Left ventricle myocardium inferior (tissue), 1 donor: ENCODE data around the gene NMUR1. TPM values are rescaled to one million over a fixed set of nuclear protein-coding genes. Genes with fewer than 3 reads are reported as not detected.

ENCODE experiments used
- DNase-seq: peaks from one replicate; pipeline ENCODE4 v3.0.0-alpha.2; 2020
- H3K27ac ChIP-seq: fragments of 200-600 bp; replicated peaks from 2 replicates; pipeline ENCODE4 v1.8.0; 2021
- H3K27me3 ChIP-seq: fragments of 200-600 bp; 2 replicates; pipeline ENCODE4 v1.8.0; 2021; ENCODE audit warnings: low read depth
- H3K36me3 ChIP-seq: fragments of 200-600 bp; 2 replicates; pipeline ENCODE4 v1.8.0; 2021
- H3K4me1 ChIP-seq: fragments of 200-600 bp; 2 replicates; pipeline ENCODE4 v1.8.0; 2021
- H3K4me3 ChIP-seq: fragments of 200-600 bp; 2 replicates; pipeline ENCODE4 v1.8.0; 2021; ENCODE audit warnings: mild to moderate bottlenecking, moderate library complexity
- H3K9me3 ChIP-seq: fragments of 200-600 bp; replicated peaks from 2 replicates; pipeline ENCODE4 v1.8.0; 2021
- CTCF ChIP-seq: fragments of 200-600 bp; IDR thresholded peaks from 2 replicates; pipeline ENCODE4 v1.8.0; 2021; ENCODE audit warnings: antibody characterized with exemption, mild to moderate bottlenecking, borderline replicate concordance
- intact Hi-C: fragments of 100-400 bp; cut with micrococcal nuclease; formaldehyde crosslinking; loops from one replicate; pipeline ENCODE4 v1.11.0; 2022
- total RNA-seq: library from RNA; stranded (reverse); fragmentation: NEBNext Ultra II Directional; extraction: Animal tissue kit (Norgen Biotek cat#: 25700); gene quantifications from one replicate; pipeline ENCODE4 v1.2.1, GENCODE V29; 2021
- donor health status: DM: no; HTN: yes; CAD: no; lungs with severe emphysema.

The NMUR1 gene
- total RNA-seq, 1 donor from 2014 or later, result 0.41 TPM

DNA sequence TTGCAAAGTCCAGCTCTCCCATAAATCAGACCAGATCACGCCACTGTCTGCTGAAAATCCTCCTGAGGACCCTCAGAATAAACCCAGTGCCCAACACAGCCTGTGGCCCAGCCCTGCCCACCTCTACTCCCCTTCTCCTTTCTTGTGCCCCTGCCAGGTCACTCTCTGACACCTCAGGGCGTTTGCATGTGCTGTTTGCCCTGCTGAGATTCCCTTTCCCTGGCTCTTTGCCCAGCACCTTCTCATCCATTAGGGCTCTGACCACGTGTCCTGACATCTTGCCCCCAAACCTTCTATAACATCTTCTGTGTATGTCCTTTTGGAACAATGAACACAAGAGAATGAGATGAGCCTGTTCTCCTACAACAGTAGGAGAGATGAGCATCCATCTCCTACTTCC, 18.5 kb upstream of the NMUR1 start:
- no peak for DNase-seq
- Histone ChIP-seq H3K27me3 (no peaks in the 10 kb centered on the region), H3K9me3 (peaks cover 15% of the 10 kb centered on the region), H3K27ac (no peak overlapping the region), H3K4me1 (peaks cover 17% of the 10 kb centered on the region), H3K4me3 (no peak overlapping the region), H3K36me3 (no peaks in the 10 kb centered on the region)
- TF ChIP-seq CTCF, result no peak
- intact Hi-C loops, result no loop called here

- peaks cover 16% of the 10 kb centered on the region for H3K9me3 ChIP-seq
- no peak for TF ChIP-seq CTCF
- intact Hi-C loops, result no loop called here
- H3K27ac ChIP-seq, result no peak overlapping the region
- H3K4me1 ChIP-seq, result peaks cover 18% of the 10 kb centered on the region
- no peak overlapping the region for H3K4me3 ChIP-seq
- DNase-seq, result no peak
- no peaks in the 10 kb centered on the region for H3K27me3 ChIP-seq
- H3K36me3 ChIP-seq, result no peaks in the 10 kb centered on the region
These were observed 17.3 kb upstream of the NMUR1 start for GRCh38 chr2:231547315-231548110.

DNA sequence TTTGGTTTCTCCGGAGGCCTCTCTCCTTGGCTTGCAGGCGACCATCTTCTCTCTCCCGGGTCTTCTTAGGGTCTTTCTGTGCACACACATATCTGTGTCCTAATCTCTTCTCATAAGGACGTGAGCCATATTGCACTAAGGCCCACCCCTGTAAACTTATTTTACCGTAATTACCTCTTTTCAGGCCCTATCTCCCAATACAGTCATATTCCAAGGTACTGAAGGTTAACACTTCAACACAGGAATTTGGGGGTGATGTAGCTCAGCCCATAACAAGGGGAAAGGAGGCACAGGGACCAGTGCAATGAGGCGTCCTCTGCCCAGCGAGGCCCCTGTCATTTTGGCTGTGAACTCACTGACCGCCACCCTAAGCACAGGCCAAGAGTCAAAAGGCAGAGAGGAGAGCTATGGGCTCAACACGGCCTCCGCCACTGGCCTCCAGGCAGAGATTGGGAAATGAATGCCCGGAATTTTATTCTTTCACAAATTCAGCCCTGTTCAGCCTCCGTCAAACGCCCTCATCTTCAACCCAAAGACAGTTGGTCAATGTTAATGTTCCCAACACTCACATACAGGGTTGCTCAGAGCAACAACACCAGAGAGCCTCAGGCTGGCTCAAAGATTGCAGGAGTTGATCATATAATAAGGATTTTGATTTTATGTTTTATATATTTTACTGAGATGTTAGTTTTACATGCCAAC, 15.9 kb upstream of the NMUR1 start:
- H3K27me3 ChIP-seq, result no peaks in the 10 kb centered on the region
- intact Hi-C loops, result no loop called here
- TF ChIP-seq CTCF, result no peak
- no peak overlapping the region for H3K4me3 ChIP-seq
- H3K4me1 ChIP-seq, result peaks cover 28% of the 10 kb centered on the region
- H3K27ac ChIP-seq, result peak overlapping the region; percentile 77
- H3K36me3 ChIP-seq, result no peaks in the 10 kb centered on the region
- DNase-seq, result no peak
- H3K9me3 ChIP-seq, result peaks cover 13% of the 10 kb centered on the region

DNA sequence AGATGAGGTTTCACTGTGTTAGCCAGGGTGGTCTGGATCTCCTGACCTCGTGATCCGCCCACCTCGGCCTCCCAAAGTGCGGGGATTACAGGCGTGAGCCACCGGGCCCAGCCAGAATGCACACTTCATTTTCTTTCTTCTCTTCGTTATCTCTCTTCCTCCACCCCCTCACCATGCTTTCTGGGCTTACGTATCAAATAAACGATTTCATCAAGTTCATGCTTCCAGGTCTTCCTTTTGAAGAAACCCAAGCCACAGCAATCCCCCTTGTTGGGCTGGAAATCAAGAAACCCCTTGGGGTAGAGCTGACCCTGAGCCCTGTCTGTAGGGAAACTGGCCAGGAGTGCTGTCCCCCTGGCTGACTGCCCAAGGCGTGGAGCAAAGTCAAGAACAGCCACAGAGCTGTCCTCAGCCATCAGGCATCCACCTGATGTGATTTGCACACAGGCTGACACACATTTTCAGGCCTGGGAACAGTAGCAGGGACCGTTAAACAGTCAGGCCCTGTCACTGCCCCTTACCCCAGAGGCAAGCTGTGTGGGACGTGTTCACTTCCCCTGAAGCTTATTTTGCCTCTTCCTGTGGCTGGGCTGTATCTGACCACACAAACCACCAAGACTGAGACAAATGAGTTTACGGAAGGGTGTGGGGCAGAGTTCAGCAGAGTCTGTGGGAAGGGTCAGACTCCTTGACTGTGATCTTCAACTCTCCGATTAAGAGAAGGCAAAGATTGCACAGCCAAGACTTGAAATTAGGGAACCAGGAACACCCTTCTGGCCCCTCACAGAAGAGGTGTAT, 15.1 kb upstream of the NMUR1 start:
- Histone ChIP-seq H3K4me3 (no peak overlapping the region), H3K27me3 (no peaks in the 10 kb centered on the region), H3K27ac (peak overlapping the region; percentile 77)

More for the DNA sequence above, 15.1 kb upstream of the NMUR1 start:
- DNase-seq, result peak; percentile 60
- Histone ChIP-seq H3K36me3 (no peaks in the 10 kb centered on the region), H3K9me3 (peaks cover 13% of the 10 kb centered on the region), H3K4me1 (peaks cover 32% of the 10 kb centered on the region)
- TF ChIP-seq CTCF, result no peak
- intact Hi-C loops, result no loop called here
